GM12878 (cell line): ENCODE data around the gene CLIP1. TPM values are rescaled to one million over a fixed set of nuclear protein-coding genes. Genes with fewer than 3 reads are reported as not detected.

Experiments used
- ATAC-seq: fragments of 200-7000 bp; cut with Tn5 transposase; 3 replicates; pipeline ENCODE4 v1.9.1; 2020; ENCODE audit warnings: mild to moderate bottlenecking, moderate library complexity
- BruUV-seq: library from RNA; stranded (reverse); fragments of 400-500 nt; replicated peaks from 2 replicates; lab custom pipeline; 2021; lab: Mats Ljungman, UMichigan
- CTCF ChIA-PET: fragments of 300-600 bp; sonication (Branson Sonifier 250); formaldehyde crosslinking; extraction: SDS; loops from one replicate; lab custom pipeline; 2021; ENCODE audit warnings: inconsistent platforms; lab: Yijun Ruan, JAX
- POLR2A ChIA-PET: fragments of 350-600 bp; formaldehyde crosslinking; extraction: SDS; loops from one replicate; lab custom pipeline; 2021; ENCODE audit warnings: inconsistent platforms; lab: Charles Lee
- RAD21 ChIA-PET: fragments of 300-600 bp; sonication (Branson Sonifier 250); formaldehyde crosslinking; loops from one replicate; lab custom pipeline; 2023; ENCODE audit warnings: antibody characterized with exemption; ENCODE audit not compliant: unreplicated experiment; lab: Charles Lee
- SMC1A ChIA-PET: fragments of 300-600 bp; sonication (Branson Sonifier 250); formaldehyde crosslinking; loops from one replicate; lab custom pipeline; 2023; ENCODE audit not compliant: unreplicated experiment, uncharacterized antibody; lab: Charles Lee
- DNase-seq: peaks from one replicate; pipeline ENCODE4 v3.0.0-alpha.2; 2011; ENCODE audit warnings: low read depth, low spot score
- FAIRE-seq: peaks from 3 replicates; lab custom pipeline; 2011; peaks lifted over from hg19 to GRCh38; lab: Jason Lieb, UNC
- H2AFZ ChIP-seq: 2 replicates; pipeline ENCODE4 v1.6.0; 2011; ENCODE audit warnings: low read depth, low read length, control low read depth; ENCODE audit not compliant: control insufficient read depth
- H3K27ac ChIP-seq: 2 replicates; pipeline ENCODE4 v1.5.1; 2011; ENCODE audit warnings: control low read depth; ENCODE audit not compliant: control insufficient read depth, insufficient read depth
- H3K27me3 ChIP-seq, 2 experiments: replicated peaks in 1 of 2; 2 replicates each; pipeline versions ENCODE4 v1.6.0 to v1.6.1; 2011; ENCODE audit warnings: low read length in 1 of 2; ENCODE audit not compliant: control insufficient read depth in 2 of 2, insufficient read depth in 2 of 2
- H3K36me3 ChIP-seq, 2 experiments: 2 replicates each; pipeline ENCODE4 v1.5.1; 2011; ENCODE audit warnings: low read length in 1 of 2; ENCODE audit not compliant: control insufficient read depth in 2 of 2, insufficient read depth in 2 of 2
- H3K4me1 ChIP-seq: 2 replicates; pipeline ENCODE4 v1.6.1; 2011; ENCODE audit warnings: mild to moderate bottlenecking, low read length, moderate library complexity, mixed read lengths; ENCODE audit not compliant: control insufficient read depth, insufficient read depth
- H3K4me2 ChIP-seq: 2 replicates; pipeline ENCODE4 v1.6.0; 2011; ENCODE audit warnings: control low read depth; ENCODE audit not compliant: control insufficient read depth, insufficient read depth
- H3K4me3 ChIP-seq: fragments of 200-600 bp; sonication (generic); 2 replicates; pipeline ENCODE4 v1.5.1; 2016
- H3K79me2 ChIP-seq: 2 replicates; pipeline ENCODE4 v1.6.0; 2011; ENCODE audit warnings: low read length; ENCODE audit not compliant: control insufficient read depth, insufficient read depth
- H3K9ac ChIP-seq: 2 replicates; pipeline ENCODE4 v1.8.0; 2011; ENCODE audit warnings: low read length, control low read depth, mixed read lengths; ENCODE audit not compliant: control insufficient read depth, insufficient read depth
- H3K9me3 ChIP-seq: replicated peaks from 3 replicates; pipeline ENCODE4 v1.5.1; 2011; ENCODE audit warnings: mild to moderate bottlenecking, low read length; ENCODE audit not compliant: control insufficient read depth, insufficient read depth
- H4K20me1 ChIP-seq: 2 replicates; pipeline ENCODE4 v1.6.0; 2011; ENCODE audit not compliant: control insufficient read depth, insufficient read depth
- EGR1 ChIP-seq, 2 experiments: IDR thresholded peaks; 1 replicate in 1 of 2; 2 replicates in 1 of 2; pipeline ENCODE4 v1.6.1; 2011 to 2012; ENCODE audit warnings: low read depth in 2 of 2, low read length in 2 of 2, borderline replicate concordance in 1 of 2, mild to moderate bottlenecking in 1 of 2, moderate library complexity in 1 of 2
- HDAC2 ChIP-seq: fragments of 200-600 bp; sonication (generic); IDR thresholded peaks from 2 replicates; pipeline ENCODE4 v1.6.1; 2017
- MYB ChIP-seq: fragments of 150-350 bp; IDR thresholded peaks from 2 replicates; pipeline ENCODE4 v1.6.1; 2014; ENCODE audit warnings: mild to moderate bottlenecking, low read depth, low read length, borderline replicate concordance
- NR2C2 ChIP-seq: IDR thresholded peaks from 2 replicates; pipeline ENCODE4 v1.6.1; 2011; ENCODE audit warnings: borderline replicate concordance, low read depth; ENCODE audit not compliant: control insufficient read depth, insufficient read length
- SIN3A ChIP-seq: IDR thresholded peaks from 2 replicates; pipeline ENCODE4 v1.6.1; 2012; ENCODE audit warnings: low read depth, low read length, improper control_type of control experiment
- ZNF592 ChIP-seq: fragments of 450-650 bp; IDR thresholded peaks from 2 replicates; pipeline ENCODE4 v1.6.1; 2017; ENCODE audit warnings: mild to moderate bottlenecking, moderate library complexity
- ZZZ3 ChIP-seq: IDR thresholded peaks from 2 replicates; pipeline ENCODE4 v1.6.1; 2011; ENCODE audit warnings: low read depth; ENCODE audit not compliant: control insufficient read depth, insufficient read length
- WGBS: methylation state at CpG from one replicate; pipeline ENCODE4 v1.1.6; 2016; ENCODE audit warnings: low lambda C conversion rate; ENCODE audit not compliant: insufficient replicate concordance, insufficient coverage; ENCODE audit errors: missing lambda C conversion rate; 5-methylcytosine and 5-hydroxymethylcytosine counted together
- in situ Hi-C: fragments of 300-500 bp; cut with MboI; formaldehyde crosslinking; loops from 9 replicates; pipeline ENCODE4 v1.14.3; 2018; ENCODE audit warnings: mixed read lengths
- intact Hi-C: fragments of 100-400 bp; cut with micrococcal nuclease; formaldehyde crosslinking; loops from one replicate; pipeline ENCODE4 v1.14.2; 2022; ENCODE audit not compliant: unreplicated experiment
- polyA plus RNA-seq, 11 experiments: library from polyadenylated mRNA; depleted of rRNA in 4 of 11; unstranded in 6 of 11; stranded (reverse) in 5 of 11; fragments of >200 nt; fragmentation: Nextera tagmentation in 4 of 11; fragmentation: Illumina TruSeq in 1 of 11; extraction: Ambion mirVana in 4 of 11; extraction: Trizol in 1 of 11; gene quantifications; 1 replicate in 1 of 11; 2 replicates in 10 of 11; pipeline versions ENCODE4 v1.2.1 to v1.2.3, GENCODE V29; 2011 to 2016; ENCODE audit warnings: inconsistent platforms in 2 of 11, missing spikeins in 2 of 11, low read depth in 1 of 11
- total RNA-seq, 4 experiments: library from RNA; depleted of rRNA in 3 of 4; stranded (reverse); fragments of >200 nt in 3 of 4; fragmentation: Illumina TruSeq in 1 of 4; extraction: Trizol in 1 of 4; gene quantifications; 2 replicates each; pipeline versions ENCODE4 v1.2.1 to v1.2.3, GENCODE V29; 2013 to 2021
- TF ChIP-seq, protein P1 (sequence below): IDR thresholded peaks from 2 replicates; pipeline ENCODE4 v1.6.1; 2012; ENCODE audit warnings: low read depth, low read length, improper control_type of control experiment
- TF ChIP-seq, protein P2 (sequence below): fragments of 450-650 bp; IDR thresholded peaks from 2 replicates; pipeline ENCODE4 v1.6.1; 2014; ENCODE audit warnings: mild to moderate bottlenecking
- TF ChIP-seq, protein P3 (sequence below): IDR thresholded peaks from 2 replicates; pipeline ENCODE4 v1.6.1; 2011; ENCODE audit warnings: borderline replicate concordance, low read depth, mild to moderate bottlenecking, moderate library complexity, low read length; ENCODE audit not compliant: insufficient read depth, poor library complexity, severe bottlenecking

Gene CLIP1
- total and polyA plus RNA-seq, 10 of the 15 experiments (the other 5 are each of a cell fraction or from before 2014, with no cell fraction given) = 6.0 to 45.4 (median 25.2) TPM

DNA sequence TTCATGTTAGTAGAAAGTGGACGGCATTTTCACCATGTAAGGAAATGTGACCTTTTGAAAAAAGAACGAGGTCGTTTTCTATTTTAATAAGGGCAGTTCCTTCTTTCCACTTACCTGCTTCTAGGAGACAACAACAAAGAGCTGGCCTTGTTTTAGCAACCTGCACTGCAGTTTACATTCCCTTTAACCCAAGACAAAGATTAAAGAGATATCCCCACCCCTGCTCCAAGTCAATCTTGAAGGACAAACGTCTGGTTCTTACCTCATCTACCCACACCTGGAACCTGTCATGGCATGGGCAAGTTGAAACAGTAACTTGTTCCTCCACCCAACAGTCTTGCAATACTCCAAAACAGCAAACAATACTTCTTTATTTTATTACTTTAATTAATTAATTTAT, 45.5 kb upstream of the CLIP1 start:
- H3K4me1 ChIP-seq = no peaks in the 10 kb centered on the region
- H3K27me3 ChIP-seq = no peaks in the 10 kb centered on the region
- no peak for DNase-seq
- no peak for TF ChIP-seq SIN3A
- TF ChIP-seq HDAC2 = no peak
- no peak for TF ChIP-seq MYB
- TF ChIP-seq, protein P1, sequence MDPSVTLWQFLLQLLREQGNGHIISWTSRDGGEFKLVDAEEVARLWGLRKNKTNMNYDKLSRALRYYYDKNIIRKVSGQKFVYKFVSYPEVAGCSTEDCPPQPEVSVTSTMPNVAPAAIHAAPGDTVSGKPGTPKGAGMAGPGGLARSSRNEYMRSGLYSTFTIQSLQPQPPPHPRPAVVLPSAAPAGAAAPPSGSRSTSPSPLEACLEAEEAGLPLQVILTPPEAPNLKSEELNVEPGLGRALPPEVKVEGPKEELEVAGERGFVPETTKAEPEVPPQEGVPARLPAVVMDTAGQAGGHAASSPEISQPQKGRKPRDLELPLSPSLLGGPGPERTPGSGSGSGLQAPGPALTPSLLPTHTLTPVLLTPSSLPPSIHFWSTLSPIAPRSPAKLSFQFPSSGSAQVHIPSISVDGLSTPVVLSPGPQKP = no peak
- TF ChIP-seq, protein P2, sequence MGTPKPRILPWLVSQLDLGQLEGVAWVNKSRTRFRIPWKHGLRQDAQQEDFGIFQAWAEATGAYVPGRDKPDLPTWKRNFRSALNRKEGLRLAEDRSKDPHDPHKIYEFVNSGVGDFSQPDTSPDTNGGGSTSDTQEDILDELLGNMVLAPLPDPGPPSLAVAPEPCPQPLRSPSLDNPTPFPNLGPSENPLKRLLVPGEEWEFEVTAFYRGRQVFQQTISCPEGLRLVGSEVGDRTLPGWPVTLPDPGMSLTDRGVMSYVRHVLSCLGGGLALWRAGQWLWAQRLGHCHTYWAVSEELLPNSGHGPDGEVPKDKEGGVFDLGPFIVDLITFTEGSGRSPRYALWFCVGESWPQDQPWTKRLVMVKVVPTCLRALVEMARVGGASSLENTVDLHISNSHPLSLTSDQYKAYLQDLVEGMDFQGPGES = no peak
- no peak for TF ChIP-seq NR2C2
- TF ChIP-seq EGR1 (IDR thresholded peaks at IDR 0.05; ENCODE audit: borderline replicate concordance in 1 of 2, low read depth in 2 of 2, low read length in 2 of 2) = no peak
- TF ChIP-seq ZZZ3 = no peak
- no peak for TF ChIP-seq ZNF592
- TF ChIP-seq, protein P3, sequence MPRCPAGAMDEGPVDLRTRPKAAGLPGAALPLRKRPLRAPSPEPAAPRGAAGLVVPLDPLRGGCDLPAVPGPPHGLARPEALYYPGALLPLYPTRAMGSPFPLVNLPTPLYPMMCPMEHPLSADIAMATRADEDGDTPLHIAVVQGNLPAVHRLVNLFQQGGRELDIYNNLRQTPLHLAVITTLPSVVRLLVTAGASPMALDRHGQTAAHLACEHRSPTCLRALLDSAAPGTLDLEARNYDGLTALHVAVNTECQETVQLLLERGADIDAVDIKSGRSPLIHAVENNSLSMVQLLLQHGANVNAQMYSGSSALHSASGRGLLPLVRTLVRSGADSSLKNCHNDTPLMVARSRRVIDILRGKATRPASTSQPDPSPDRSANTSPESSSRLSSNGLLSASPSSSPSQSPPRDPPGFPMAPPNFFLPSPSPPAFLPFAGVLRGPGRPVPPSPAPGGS = no peak
- no peaks in the 10 kb centered on the region; a peak in 1 of 4 replicates for H3K36me3 ChIP-seq
- no peaks in the 10 kb centered on the region for H3K79me2 ChIP-seq
- in situ Hi-C loops = no loop called here
- CTCF ChIA-PET = interaction anchor here (0.6 kb wide), 1 partner anchor 38 kb away, joined by 3 read pairs; no protein-coding TSS in a partner anchor
- no peak overlapping the region for H3K27ac ChIP-seq
- no peaks in the 10 kb centered on the region for H3K9me3 ChIP-seq
- RAD21 ChIA-PET = no interaction called here
- H3K9ac ChIP-seq = no peak overlapping the region
- no TSS peak for BruUV-seq
- SMC1A ChIA-PET = no interaction called here
- H3K4me3 ChIP-seq = no peak overlapping the region
- POLR2A ChIA-PET = no interaction called here
- no peak for ATAC-seq
- H2AFZ ChIP-seq = no peak overlapping the region
- 34% methylated on average over 4 of the region's 4 CpGs for WGBS
- no peak for FAIRE-seq
- intact Hi-C loops = no loop called here
- no peaks in the 10 kb centered on the region for H4K20me1 ChIP-seq
- H3K4me2 ChIP-seq = no peak overlapping the region
